NCI-H2081 (cell line): Measurements from ENCODE around the gene UBASH3B.

Experiments used
- DNase-seq, 2 experiments: peaks; one replicate each; lab custom pipeline; 2025; lab: John Stamatoyannopoulos, UW

Gene UBASH3B

GRCh38 chr11:122731500-122731913 lies 76.0 kb downstream of the UBASH3B start:
- DNase-seq: no peak

GRCh38 chr11:122732342-122733315 lies 77.1 kb downstream of the UBASH3B start:
- DNase-seq: no peak

GRCh38 chr11:122733318-122733717 lies 77.8 kb downstream of the UBASH3B start:
- DNase-seq: peak; percentile 47 to 75

- DNase-seq: no peak
Observed at GRCh38 chr11:122734848-122735496, 79.5 kb downstream of the UBASH3B start.

GRCh38 chr11:122737951-122738693 lies 82.6 kb downstream of the UBASH3B start:
- no peak for DNase-seq

GRCh38 chr11:122741613-122742300 lies 86.2 kb downstream of the UBASH3B start:
- DNase-seq: no peak

GRCh38 chr11:122742301-122743018 lies 86.9 kb downstream of the UBASH3B start:
- DNase-seq: no peak

GRCh38 chr11:122743097-122743741 lies 87.7 kb downstream of the UBASH3B start:
- no peak for DNase-seq

GRCh38 chr11:122743949-122744348 lies 88.4 kb downstream of the UBASH3B start:
- no peak for DNase-seq

- no peak for DNase-seq
Observed at GRCh38 chr11:122744357-122744756, 88.8 kb downstream of the UBASH3B start.

- no peak for DNase-seq
Observed at GRCh38 chr11:122745111-122745510, 89.6 kb downstream of the UBASH3B start.

GRCh38 chr11:122746050-122746478 lies 90.5 kb downstream of the UBASH3B start:
- DNase-seq: no peak

- DNase-seq: no peak
Observed at GRCh38 chr11:122746611-122747244, 91.2 kb downstream of the UBASH3B start.

GRCh38 chr11:122747351-122747781 lies 91.8 kb downstream of the UBASH3B start:
- no peak for DNase-seq

- DNase-seq: no peak
Observed at GRCh38 chr11:122749005-122749687, 93.6 kb downstream of the UBASH3B start.

GRCh38 chr11:122750049-122750448 lies 94.5 kb downstream of the UBASH3B start:
- DNase-seq: no peak

GRCh38 chr11:122751292-122752070 lies 96.0 kb downstream of the UBASH3B start:
- DNase-seq: peak; percentile 92 to 98

- DNase-seq: no peak
Observed at GRCh38 chr11:122754028-122754427, 98.5 kb downstream of the UBASH3B start.
